ENCODE data around the gene NR2E1. TPM values are rescaled to one million over a fixed set of nuclear protein-coding genes. Genes with fewer than 3 reads are reported as not detected.

Gene NR2E1
- total and polyA plus RNA-seq, 10 of the 15 experiments (the other 5 are each of a cell fraction or from before 2014, with no cell fraction given): not detected

GRCh38 chr6:108193835-108194234 lies 28.0 kb downstream of the NR2E1 start (continued):
- TF ChIP-seq ZBED1 (IDR thresholded peaks at IDR 0.05; ENCODE audit: borderline replicate concordance): no peak
- no peak for TF ChIP-seq ZNF274 (IDR thresholded peaks at IDR 0.05; ENCODE audit: insufficient read depth, insufficient read length)
- no peak for TF ChIP-seq MEF2A (IDR thresholded peaks at IDR 0.05; ENCODE audit: insufficient read depth, low read depth, low read length)
- no peak for TF ChIP-seq ZNF622 (IDR thresholded peaks at IDR 0.05)
- TF ChIP-seq NR2C1 (IDR thresholded peaks at IDR 0.05): no peak
- TF ChIP-seq NRF1 (conservative IDR thresholded peaks at IDR 0.05; ENCODE audit: low read depth, low read length): no peak
- no peak for TF ChIP-seq SIN3A (IDR thresholded peaks at IDR 0.05; ENCODE audit: low read depth, low read length)
- TF ChIP-seq SMAD5 (IDR thresholded peaks at IDR 0.05; ENCODE audit: low read depth): no peak

GRCh38 chr6:108194503-108194902 lies 28.7 kb downstream of the NR2E1 start:
- ChIA-PET POLR2A (no interaction called here), CTCF (no interaction called here), RAD21 (ENCODE audit: unreplicated experiment) (no interaction called here), SMC1A (ENCODE audit: uncharacterized antibody, unreplicated experiment) (no interaction called here)
- in situ Hi-C loops (cut with MboI) (no loop called here), intact Hi-C loops (cut with micrococcal nuclease; ENCODE audit: unreplicated experiment) (no loop called here)
- no peak for TF ChIP-seq CBFB (IDR thresholded peaks at IDR 0.05; ENCODE audit: low read depth)
- TF ChIP-seq RB1 (IDR thresholded peaks at IDR 0.05; ENCODE audit: borderline replicate concordance): no peak
- no peak for TF ChIP-seq NFXL1 (IDR thresholded peaks at IDR 0.05; ENCODE audit: borderline replicate concordance)
- TF ChIP-seq MEF2B (IDR thresholded peaks at IDR 0.05; ENCODE audit: partially characterized antibody, poor library complexity, severe bottlenecking): no peak
- no peak for TF ChIP-seq FOXM1 (IDR thresholded peaks at IDR 0.05; ENCODE audit: low read depth, low read length)
- TF ChIP-seq RELA (IDR thresholded peaks at IDR 0.05; ENCODE audit: borderline replicate concordance, partially characterized antibody): no peak
- TF ChIP-seq SIX5 (IDR thresholded peaks at IDR 0.05; ENCODE audit: low read depth, low read length, severe bottlenecking): no peak
- TF ChIP-seq PBX3 (IDR thresholded peaks at IDR 0.05; ENCODE audit: insufficient replicate concordance, low read depth, low read length): no peak
- no peak for TF ChIP-seq WRNIP1 (IDR thresholded peaks at IDR 0.05; ENCODE audit: borderline replicate concordance, low read depth, low read length)
- H3K4me1 ChIP-seq (ENCODE audit: control insufficient read depth, insufficient read depth, low read length): no peaks in the 10 kb centered on the region
- ATAC-seq (no peak), DNase-seq (ENCODE audit: low read depth, low spot score) (no peak), FAIRE-seq (no peak)
- H3K4me2 ChIP-seq (ENCODE audit: control insufficient read depth, insufficient read depth): no peak overlapping the region
- no peak overlapping the region for H3K27ac ChIP-seq (ENCODE audit: control insufficient read depth, insufficient read depth)
- no peak overlapping the region for H3K9ac ChIP-seq (ENCODE audit: control insufficient read depth, insufficient read depth, low read length)
- WGBS (ENCODE audit: insufficient coverage, insufficient replicate concordance, low lambda C conversion rate, missing lambda C conversion rate): 85% methylated on average over 8 of the region's 8 CpGs
- no peaks in the 10 kb centered on the region for H4K20me1 ChIP-seq (ENCODE audit: control insufficient read depth, insufficient read depth)
- no TSS peak for BruUV-seq (replicated peaks)
- H3K4me3 ChIP-seq: no peak overlapping the region
- H3K9me3 ChIP-seq (replicated peaks; ENCODE audit: control insufficient read depth, insufficient read depth, low read length): no peaks in the 10 kb centered on the region
- H3K79me2 ChIP-seq (ENCODE audit: control insufficient read depth, insufficient read depth, low read length): no peaks in the 10 kb centered on the region
- H3K27me3 ChIP-seq (replicated peaks in 1 of 2; ENCODE audit: control insufficient read depth in 2 of 2, insufficient read depth in 2 of 2, low read length in 1 of 2): no peaks in the 10 kb centered on the region
- no peaks in the 10 kb centered on the region for H3K36me3 ChIP-seq (ENCODE audit: control insufficient read depth in 2 of 2, insufficient read depth in 2 of 2, low read length in 1 of 2)
- H2AFZ ChIP-seq (ENCODE audit: control insufficient read depth, low read depth, low read length): no peak overlapping the region

All from GM12878 (cell line).